Lower lobe of right lung (tissue), 2 donors: ENCODE measurements around the gene RSL1D1. TPM values are rescaled to one million over a fixed set of nuclear protein-coding genes. Genes with fewer than 3 reads are reported as not detected.

Source experiments
- ATAC-seq, 2 donors: fragments of 200-7000 bp; cut with Tn5 transposase; one replicate each; pipeline ENCODE4 v1.9.1; 2020 to 2022; ENCODE audit warnings: mild to moderate bottlenecking in 2 of 2, moderate library complexity in 2 of 2
- DNase-seq: peaks from one replicate; pipeline ENCODE4 v3.0.0-alpha.2; 2020
- H3K27ac ChIP-seq: fragments of 200-600 bp; one replicate; pipeline ENCODE4 v1.8.0; 2022
- H3K27me3 ChIP-seq: fragments of 200-600 bp; one replicate; pipeline ENCODE4 v1.8.0; 2022; ENCODE audit warnings: low read depth
- H3K36me3 ChIP-seq: fragments of 200-600 bp; one replicate; pipeline ENCODE4 v1.8.0; 2022; ENCODE audit warnings: mild to moderate bottlenecking
- H3K4me1 ChIP-seq: fragments of 200-600 bp; one replicate; pipeline ENCODE4 v1.8.0; 2022
- H3K4me3 ChIP-seq: fragments of 200-600 bp; one replicate; pipeline ENCODE4 v1.8.0; 2022; ENCODE audit warnings: mild to moderate bottlenecking
- H3K9me3 ChIP-seq: fragments of 200-600 bp; one replicate; pipeline ENCODE4 v1.8.0; 2022
- intact Hi-C: fragments of 100-400 bp; cut with DNase I; formaldehyde crosslinking; loops from one replicate; pipeline ENCODE4 v1.11.0; 2022
- total RNA-seq: library from RNA; stranded (reverse); fragmentation: NEBNext Ultra II Directional; extraction: Animal tissue kit (Norgen Biotek cat#: 25700); gene quantifications from one replicate; pipeline ENCODE4 v1.2.1, GENCODE V29; 2021
- TF ChIP-seq, protein P1 (sequence below): fragments of 200-600 bp; IDR thresholded peaks from one replicate; pipeline ENCODE4 v1.8.0; 2022; ENCODE audit warnings: antibody characterized with exemption, mild to moderate bottlenecking
- donor health status: DM: no; HTN: yes; CAD: no; lungs with severe emphysema.

RSL1D1 gene
- total RNA-seq, 1 donor from 2014 or later, result 133 TPM

DNA sequence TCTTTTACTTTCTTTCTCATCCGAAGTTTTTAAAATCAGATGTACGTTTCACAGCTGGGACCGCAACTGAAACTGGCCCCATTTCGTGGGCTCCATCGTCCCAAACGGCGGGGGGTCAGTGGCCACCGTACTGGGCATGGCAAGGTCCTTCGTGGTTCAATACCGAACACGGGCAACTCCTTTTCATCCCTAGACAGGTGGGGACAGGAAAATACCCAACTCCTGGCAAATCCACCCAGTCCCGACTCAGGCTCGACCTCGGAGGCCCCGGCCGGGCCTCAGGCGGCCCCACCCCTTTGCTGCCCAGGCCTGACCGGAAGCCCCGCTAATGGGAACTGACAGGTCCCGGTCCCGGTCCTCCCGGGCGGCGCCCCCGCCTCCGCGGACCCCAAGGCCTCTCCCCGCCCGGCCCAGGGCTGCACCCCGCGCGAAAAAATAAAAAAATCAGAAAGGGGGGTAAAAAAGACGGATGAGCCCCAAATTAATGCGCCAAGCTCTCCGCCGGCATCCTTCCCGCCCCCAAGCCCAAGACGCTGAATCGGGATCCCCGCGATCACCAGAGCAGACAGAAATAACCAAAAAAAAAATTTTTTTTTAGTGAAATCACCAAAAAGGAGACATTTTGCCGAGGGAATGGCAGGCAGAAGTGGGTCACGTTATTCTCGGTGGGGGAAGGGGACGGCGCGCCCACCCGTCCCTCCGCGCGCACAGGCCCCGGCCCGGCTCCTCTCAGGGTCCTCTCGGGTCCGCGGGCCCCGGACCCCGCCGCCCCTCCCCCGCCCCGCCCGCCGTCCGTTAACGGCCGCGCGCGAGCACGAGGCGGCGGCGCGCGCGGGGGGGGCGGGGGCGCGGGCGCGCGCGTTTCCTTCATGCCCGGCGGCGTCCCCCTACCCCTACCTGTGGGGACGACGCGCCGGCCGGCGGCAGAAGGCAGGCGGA, 54.8 kb downstream of the RSL1D1 start:
- Histone ChIP-seq H3K27me3 (no peaks in the 10 kb centered on the region), H3K4me1 (peaks cover 70% of the 10 kb centered on the region), H3K4me3 (peak overlapping the region; percentile 84), H3K36me3 (no peaks in the 10 kb centered on the region), H3K27ac (peak overlapping the region; percentile 99), H3K9me3 (no peaks in the 10 kb centered on the region)
- intact Hi-C loops, result no loop called here
- peak; percentile 44 to 46 for ATAC-seq
- peak; percentile 79 for DNase-seq
- TF ChIP-seq, protein P1, sequence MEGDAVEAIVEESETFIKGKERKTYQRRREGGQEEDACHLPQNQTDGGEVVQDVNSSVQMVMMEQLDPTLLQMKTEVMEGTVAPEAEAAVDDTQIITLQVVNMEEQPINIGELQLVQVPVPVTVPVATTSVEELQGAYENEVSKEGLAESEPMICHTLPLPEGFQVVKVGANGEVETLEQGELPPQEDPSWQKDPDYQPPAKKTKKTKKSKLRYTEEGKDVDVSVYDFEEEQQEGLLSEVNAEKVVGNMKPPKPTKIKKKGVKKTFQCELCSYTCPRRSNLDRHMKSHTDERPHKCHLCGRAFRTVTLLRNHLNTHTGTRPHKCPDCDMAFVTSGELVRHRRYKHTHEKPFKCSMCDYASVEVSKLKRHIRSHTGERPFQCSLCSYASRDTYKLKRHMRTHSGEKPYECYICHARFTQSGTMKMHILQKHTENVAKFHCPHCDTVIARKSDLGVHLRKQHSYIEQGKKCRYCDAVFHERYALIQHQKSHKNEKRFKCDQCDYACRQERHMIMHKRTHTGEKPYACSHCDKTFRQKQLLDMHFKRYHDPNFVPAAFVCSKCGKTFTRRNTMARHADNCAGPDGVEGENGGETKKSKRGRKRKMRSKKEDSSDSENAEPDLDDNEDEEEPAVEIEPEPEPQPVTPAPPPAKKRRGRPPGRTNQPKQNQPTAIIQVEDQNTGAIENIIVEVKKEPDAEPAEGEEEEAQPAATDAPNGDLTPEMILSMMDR, result no peak

DNA sequence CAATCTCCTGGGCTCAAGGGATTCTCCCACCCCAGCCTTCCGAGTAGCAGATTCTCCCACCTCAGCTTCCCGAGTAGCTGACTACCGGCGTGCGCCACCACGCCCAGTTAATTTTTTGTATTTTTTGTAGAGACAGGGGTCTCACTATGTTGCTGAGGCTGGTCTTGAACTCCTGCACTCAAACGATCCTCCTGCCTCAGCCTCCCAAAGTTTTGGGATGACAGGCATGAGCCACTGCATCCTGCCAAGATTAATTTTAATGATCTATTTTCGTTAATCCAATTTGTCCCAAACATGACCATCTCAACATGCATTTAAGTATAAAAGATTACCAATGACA, 55.5 kb downstream of the RSL1D1 start:
- TF ChIP-seq, protein P1, result no peak
- H3K4me1 ChIP-seq, result peaks cover 75% of the 10 kb centered on the region
- no peak for ATAC-seq
- intact Hi-C loops, result no loop called here
- peak overlapping the region; percentile 99 for H3K27ac ChIP-seq
- H3K36me3 ChIP-seq, result no peaks in the 10 kb centered on the region
- no peak for DNase-seq
- H3K4me3 ChIP-seq, result peak overlapping the region; percentile 84
- H3K27me3 ChIP-seq, result no peaks in the 10 kb centered on the region
- no peaks in the 10 kb centered on the region for H3K9me3 ChIP-seq

DNA sequence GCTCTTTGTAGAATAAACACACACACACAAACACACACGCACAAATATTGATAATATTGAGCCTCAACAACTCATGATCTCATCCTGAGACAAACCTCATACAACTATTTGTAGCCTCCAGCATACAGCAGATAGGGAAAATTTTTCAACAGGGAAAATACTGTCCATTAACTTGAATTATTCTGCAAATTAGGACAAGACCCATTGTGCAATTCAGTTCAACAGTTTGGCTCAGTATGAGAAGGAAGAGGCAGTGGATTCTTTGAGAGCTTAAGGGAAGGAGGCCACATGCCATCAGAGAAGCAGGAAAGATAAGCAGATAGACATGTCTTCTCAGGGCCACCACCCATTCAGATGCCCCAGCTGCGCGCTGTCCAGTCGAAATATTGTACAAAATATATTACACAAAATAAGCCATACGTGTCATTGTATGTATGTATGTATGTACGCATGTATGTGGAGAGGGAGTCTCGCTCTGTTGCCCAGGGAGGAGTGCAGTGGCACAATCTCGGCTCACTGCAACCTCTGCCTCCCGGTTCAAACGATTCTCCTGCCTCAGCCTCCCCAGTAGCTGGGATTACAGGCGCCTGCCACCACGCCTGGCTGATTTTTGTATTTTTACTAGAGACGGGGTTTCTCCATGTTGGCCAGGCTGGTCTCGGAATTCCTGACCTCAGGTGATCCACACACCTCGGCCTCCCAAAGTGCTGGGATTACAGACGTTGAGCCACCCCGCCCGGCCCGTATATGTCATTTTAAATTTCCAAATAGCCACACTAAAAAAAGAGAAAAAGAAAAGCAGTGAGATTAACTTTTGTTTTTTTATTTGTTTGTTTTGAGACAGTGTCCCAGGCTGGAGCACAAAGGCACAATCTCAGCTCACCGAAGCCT, 56.1 kb downstream of the RSL1D1 start:
- Histone ChIP-seq H3K36me3 (peaks cover 4% of the 10 kb centered on the region), H3K27ac (peak overlapping the region; percentile 99), H3K9me3 (no peaks in the 10 kb centered on the region), H3K27me3 (no peaks in the 10 kb centered on the region), H3K4me3 (peak overlapping the region; percentile 84), H3K4me1 (peaks cover 79% of the 10 kb centered on the region)
- TF ChIP-seq, protein P1, result no peak
- intact Hi-C loops, result no loop called here
- DNase-seq (no peak), ATAC-seq (no peak)

DNA sequence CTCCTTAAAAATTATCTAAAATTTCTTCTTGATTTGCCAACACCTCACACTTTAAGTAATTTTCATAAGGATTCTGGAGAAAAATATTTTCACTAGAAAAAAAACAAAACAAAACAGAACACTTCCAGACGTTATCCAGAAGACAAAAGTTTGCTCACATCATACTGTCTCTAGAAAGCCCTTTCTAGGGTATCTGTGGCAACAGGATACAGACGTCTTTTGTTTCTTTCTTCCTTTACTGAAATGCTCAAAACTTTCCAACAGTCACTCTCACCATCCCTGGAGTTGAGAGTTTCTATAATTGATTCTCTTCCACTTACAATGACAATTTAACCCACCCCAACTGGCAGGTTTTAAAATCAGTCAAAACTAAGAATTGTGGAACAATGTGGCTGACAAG, 56.9 kb downstream of the RSL1D1 start:
- no peak for DNase-seq
- H3K4me3 ChIP-seq, result no peak overlapping the region
- H3K27ac ChIP-seq, result peak overlapping the region; percentile 99
- TF ChIP-seq, protein P1, result no peak
- ATAC-seq, result no peak
- no peaks in the 10 kb centered on the region for H3K9me3 ChIP-seq
- intact Hi-C loops, result no loop called here
- H3K27me3 ChIP-seq, result no peaks in the 10 kb centered on the region
- peaks cover 12% of the 10 kb centered on the region for H3K36me3 ChIP-seq
- peaks cover 77% of the 10 kb centered on the region for H3K4me1 ChIP-seq

DNA sequence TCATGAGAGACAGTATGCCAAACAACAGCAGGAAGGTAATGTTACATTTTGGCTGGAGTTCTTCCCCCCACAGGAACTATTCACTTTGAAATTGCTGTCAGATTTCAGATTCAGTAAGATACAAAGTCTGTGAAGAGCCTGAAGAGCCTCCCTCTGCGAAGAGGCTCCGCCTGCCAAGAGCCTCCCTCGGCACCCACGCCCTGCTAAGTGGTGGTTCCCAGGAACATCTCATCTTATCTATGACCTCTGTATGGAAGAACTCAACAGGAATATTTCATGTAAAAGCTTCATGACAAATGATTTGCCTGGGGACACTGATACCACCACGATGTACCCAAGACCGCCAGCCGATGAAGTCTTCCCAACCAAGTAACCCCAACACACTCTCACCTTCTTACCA, 57.5 kb downstream of the RSL1D1 start:
- peaks cover 14% of the 10 kb centered on the region for H3K36me3 ChIP-seq
- H3K4me3 ChIP-seq, result no peak overlapping the region
- TF ChIP-seq, protein P1, result no peak
- DNase-seq, result no peak
- no peaks in the 10 kb centered on the region for H3K9me3 ChIP-seq
- no peak for ATAC-seq
- peak overlapping the region; percentile 99 for H3K27ac ChIP-seq
- no peaks in the 10 kb centered on the region for H3K27me3 ChIP-seq
- intact Hi-C loops, result no loop called here
- H3K4me1 ChIP-seq, result peaks cover 77% of the 10 kb centered on the region
